EH (cell line): ENCODE measurements around the gene MAP2K6.

ENCODE experiments used
- DNase-seq: peaks from one replicate; pipeline ENCODE4 v3.0.0-alpha.2; 2015; ENCODE audit warnings: low read depth

The MAP2K6 gene

DNA sequence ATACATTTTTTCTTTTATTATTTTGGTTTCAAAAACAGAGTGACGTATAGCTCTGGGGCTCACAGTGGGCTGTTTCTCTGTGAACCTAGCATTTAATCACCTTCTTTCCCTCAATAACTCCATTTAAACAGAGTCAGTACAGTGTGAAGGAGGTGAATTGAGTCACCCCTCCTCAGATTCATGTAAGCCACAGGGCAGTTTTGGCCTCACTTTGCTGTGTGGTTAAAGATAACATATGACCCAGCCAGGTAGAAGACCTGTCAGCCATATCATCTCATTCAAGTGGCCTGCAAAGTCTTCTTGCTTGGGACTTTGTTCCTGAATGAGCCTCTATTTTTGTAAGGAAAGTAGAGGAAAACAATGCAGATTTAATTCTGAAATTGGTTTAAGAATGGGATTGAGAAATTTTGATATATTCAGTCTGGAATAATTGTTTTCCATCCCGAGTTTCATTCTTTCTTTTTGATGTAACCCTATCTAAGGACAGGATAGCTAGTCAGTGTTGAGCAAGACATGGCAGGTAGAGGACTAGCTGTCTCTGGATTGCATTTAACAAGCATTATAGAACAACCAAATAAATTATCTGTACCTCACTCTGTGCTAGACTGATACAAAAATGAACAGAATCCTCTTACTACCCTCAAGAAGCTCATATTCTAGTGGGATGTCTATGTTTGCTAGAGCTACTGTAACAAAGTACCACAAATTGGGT lies 13.1 kb downstream of the MAP2K6 start:
- DNase-seq = no peak

DNA sequence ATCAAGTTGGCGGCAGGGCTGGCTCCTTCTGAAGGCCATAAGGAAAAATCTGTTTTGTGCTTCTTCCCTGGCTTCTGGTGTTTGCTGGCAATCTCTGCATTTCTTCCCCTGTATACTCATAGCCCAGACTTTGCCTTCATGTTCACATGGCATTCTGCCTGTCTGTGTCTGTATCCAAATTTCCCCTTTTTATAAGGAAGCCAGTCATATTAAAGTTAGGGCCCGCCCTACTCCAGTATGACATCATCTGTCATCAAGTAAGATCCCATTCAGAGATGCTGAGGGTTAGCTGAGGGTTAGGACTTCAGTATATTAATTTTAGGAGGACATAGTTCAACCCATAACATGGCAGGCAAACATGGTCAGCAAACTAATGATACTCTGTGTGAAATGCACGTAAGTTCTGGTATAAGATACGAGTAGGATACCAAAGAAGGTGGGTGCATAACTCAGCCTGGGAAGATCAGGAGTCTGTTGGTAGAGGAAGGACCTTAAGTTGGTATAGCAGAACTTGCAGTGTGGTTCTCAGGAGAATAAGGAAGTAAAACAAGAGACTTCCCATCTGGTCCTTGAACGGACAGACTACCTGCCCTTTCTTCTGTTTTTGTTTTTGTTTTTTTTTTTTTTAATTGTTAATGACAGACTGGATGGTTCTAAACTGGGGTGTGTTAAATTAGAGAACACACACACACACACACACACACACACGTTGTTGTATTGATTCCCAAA lies 13.9 kb downstream of the MAP2K6 start:
- DNase-seq = no peak

DNA sequence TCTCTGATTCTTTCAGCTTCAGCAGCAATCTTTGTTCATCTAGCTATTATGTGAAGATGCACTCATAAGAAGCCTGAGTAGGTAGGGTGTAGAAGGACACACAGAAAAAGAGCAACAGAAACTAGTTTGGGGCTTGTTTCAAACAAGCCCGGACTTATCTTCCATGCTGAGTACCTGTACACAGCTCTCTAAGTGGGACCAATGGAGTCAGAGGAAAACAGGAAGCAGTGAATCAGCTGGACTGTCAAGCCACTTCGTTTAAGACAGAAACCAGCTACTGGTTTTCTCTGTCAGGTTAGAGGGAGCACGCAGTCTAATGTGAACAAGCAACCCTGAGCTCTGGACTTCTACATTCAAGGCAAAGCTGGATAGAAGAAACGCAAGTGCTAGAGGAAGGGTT lies 16.0 kb downstream of the MAP2K6 start:
- DNase-seq = no peak

DNA sequence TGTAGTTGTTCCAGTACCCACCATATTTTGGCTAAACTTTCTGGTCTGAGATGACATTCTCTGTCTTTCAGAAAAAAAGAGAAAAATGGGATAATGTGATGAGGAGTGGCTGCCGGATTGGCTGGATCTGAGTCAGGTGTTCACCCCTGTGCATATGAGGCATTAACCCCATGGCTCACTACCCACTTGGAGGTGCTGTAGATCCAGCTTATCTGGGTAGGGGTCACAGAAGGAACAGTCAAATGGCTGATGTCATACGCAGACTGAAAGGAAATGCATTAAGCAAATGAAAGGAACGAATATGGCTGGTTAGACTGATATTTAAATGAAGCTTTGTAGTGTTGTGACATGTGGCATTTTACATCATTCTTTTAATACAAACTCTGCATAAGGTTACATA lies 17.3 kb downstream of the MAP2K6 start:
- no peak for DNase-seq

DNA sequence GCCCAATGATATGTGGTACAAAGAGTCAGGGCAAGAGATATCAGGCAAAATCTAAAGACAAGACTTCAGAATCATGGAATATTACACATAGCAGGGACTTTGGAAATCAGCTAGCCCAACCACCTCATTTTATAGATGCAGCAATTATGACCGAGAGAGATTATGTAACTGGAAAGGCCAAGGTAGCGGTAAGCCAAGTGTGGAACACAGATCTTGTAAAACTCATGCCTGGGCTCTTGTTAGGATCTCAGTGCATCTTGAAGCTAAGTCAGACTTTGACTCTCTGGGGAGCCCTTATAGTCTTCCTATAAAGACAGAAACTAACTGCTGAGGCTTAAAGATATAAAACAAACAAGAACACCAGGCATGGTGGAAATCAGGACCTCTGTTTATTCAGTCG lies 18.6 kb downstream of the MAP2K6 start:
- DNase-seq = no peak

DNA sequence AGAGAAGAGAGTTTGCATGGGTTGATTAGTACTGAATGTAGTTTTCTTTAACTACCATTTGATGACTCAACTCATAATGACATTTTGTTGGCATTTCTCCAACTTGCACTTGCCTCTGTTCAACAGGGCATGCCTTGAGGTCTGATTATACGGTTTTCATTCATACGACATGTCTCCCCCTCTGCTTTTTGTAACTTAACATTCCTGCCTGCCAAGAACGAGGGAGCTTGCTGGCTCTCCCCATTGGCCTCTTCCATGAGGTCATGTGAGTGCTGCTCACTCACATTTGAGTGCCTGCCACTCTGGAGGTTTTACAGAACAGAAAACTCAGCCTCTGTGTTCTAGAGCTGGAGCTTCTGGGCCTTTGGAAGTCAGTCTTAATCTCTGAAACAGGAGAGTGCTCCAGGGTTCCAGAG lies 19.7 kb downstream of the MAP2K6 start:
- DNase-seq = no peak

DNA sequence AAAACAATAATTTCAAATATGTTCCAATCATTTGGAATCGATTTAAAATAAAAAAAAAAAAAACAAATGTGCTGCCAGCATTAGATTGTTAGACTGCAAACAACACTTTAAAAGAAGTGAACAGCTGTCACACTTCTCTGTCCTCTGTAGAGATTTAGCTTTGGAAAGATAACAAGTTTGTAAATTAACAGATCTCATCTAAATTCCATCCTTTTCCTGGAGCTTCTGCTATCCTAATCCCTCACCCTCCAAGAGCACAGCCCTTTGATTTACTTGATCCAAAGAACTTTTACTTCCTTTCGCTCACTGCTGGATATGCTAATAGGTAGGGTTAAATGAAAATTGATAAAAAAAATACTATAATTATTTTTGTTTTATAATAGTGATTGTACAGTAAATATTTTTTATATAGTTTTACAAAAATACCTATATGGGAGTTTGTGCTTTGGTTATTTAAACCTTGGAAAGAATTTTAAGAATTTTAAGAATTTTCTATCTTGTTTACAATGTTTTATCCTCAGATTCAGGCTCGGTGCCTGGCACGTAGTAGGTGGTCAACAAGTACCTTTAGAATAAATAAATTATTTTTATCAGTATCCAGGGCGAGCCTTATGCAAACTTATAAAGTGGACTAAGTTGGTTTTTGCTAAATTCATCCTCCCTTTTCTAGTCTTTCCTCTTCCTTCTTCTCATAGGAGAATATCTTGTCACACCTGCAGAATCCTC lies 21.6 kb downstream of the MAP2K6 start:
- DNase-seq = no peak

DNA sequence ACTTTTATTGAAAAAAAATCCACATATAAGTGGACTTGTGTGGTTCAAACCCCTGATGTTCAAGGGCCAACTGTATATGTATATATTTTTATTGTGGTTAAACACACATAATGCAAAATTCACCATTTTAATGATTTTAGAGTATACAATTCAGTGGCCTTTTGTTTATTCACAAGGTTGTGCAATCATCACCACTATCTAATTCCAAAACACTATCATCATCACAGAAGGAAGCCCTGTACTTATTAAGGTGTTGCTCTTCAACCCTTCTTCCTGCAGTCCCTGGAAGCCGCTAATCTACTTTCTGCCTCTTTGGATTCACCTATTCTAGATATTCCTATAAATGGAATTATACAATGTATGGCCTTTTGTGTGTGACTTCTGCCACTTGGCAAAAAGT lies 23.0 kb downstream of the MAP2K6 start:
- no peak for DNase-seq

DNA sequence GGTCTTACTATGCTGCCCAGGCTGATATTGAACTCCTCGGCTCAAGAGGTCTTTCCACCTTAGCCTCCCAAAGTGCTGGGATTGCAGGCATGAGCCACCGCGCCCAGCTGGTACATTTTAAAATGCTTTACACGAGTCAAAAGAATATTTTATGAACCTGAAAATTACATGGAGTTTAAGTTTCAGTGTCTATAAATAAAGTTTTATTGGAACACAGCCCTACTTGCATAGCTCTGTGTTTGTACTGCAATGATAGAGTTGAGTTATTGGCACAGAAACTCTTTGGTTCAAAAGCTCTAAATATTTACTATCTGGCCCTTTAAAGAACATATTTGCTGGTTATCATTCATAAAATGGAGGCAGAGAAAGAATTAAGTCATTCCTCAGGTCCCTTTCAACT lies 24.3 kb downstream of the MAP2K6 start:
- DNase-seq = no peak

DNA sequence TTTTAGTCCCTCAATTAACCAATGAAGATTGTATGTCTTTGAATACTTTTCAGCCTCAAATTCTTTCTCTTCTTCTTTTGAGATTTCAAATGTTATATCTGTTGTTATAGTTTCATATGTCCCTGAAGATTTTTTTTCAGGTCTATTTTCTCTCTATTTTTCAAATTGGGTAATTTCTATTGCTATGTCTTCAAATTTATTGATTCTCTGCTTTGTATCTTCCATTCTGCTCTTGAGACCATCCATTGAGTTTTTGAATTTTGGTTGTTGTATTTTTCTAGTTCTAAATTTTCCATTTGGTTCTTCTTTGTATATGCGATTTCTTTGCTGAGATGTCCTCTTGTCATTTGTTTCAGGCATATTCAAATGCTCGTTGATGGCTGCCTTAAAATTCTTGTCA lies 26.7 kb downstream of the MAP2K6 start:
- no peak for DNase-seq

DNA sequence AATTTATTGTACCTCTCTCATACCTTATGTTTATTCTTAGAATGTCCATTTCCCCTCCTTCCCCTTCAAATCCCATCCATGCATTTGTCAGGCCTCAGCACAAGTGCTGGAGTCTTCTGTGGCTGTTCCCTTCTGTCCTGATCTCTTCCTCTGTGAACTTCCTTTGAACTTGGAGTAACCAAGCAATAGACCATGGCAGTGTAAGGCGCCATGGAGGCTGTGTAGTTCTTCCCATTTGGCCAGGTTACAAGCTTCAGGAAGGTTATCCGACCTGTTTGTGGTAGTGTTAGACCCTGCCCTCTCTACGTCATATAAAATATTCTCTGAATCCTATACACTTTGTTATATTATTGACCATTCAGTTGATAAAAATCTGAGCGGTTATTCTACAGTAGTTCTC lies 28.6 kb downstream of the MAP2K6 start:
- no peak for DNase-seq

DNA sequence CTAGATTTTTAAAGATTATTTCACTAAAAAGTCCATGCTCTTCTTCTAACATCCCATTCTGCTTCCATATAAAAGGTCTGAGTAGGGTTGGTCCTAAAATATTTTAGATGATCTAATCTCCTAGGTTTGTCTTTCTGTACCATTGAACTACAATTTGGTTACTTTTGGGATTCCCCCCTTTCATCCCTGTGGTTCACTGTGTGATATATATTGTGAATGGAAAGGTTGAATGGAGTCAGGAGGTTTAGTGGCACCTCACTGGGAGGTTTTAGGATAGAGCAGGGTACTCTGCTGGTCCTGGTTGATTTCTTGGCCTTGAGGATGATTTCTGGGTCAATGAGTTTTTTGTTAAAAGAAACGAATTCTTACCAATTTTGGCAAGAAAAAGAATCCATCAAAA lies 29.5 kb downstream of the MAP2K6 start:
- no peak for DNase-seq

DNA sequence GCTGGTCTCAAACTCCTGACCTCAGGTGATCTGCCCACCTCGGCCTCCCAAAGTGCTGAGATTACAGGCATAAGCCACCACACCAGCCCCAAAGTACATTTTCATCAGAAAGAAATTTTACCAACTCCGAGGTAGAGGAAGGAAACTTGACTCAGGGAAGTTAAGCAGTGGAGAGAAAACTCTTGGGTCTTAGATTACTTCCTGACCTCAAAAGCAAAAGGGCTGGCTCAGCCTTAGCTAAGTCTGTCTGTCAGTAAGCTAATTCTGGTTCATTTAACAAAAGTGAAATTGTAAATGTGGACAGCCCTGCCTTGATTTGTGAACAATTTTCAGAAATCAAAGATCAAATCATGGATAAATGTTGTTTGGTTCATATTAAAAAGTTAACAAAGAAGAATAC lies 30.6 kb downstream of the MAP2K6 start:
- DNase-seq = no peak

DNA sequence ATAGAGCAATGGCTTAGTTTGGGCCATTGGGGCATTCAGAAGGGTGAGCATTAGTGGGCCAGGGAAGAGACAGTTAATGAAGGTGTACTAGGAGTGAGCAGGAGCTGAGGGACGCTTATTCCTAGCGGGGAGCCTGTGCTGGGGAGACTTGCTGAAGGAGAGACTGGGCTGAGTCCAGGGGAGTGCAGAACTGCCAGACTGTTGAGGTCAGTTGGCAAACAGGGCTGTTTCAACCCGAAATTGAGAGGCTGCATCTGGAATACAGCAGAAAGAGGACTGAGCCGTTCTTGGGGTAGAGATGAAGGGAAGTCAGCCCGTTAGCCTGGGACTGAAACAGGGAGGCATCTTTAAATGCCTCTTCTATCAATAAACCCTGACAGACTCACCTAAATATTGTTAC lies 33.2 kb downstream of the MAP2K6 start:
- no peak for DNase-seq

DNA sequence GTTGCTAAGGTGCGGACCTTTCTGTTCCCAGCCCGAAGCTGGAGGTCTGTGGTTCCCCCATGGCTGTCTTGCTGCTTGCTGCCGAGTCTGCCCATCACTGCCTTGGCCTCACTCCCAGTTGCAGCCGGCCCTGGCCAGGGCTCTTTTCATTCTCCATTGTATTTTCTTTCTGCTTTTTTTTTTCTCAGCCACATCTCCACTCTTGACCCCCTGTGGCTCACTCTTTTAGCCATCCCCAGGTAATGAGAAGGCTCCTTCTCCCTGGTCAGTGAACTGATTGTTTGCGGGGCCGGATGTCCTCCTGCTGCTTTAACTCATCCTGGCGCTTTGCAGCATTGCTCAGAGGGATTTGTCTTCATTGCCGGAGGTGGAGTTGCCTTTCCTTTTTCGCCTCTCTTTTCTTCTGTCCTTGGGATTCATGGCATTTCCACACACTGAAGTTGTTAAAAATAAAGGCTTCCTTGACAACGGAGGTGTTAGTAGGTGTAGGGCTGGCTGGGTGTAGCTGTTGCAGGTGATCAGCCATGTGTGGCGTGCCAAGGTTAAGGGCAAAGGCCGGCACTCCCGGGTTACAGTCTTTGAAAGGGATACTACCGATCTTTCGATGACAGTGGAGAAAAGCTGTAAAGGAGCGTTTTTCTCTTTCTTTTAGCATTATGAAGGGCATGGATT lies 34.1 kb downstream of the MAP2K6 start:
- no peak for DNase-seq

DNA sequence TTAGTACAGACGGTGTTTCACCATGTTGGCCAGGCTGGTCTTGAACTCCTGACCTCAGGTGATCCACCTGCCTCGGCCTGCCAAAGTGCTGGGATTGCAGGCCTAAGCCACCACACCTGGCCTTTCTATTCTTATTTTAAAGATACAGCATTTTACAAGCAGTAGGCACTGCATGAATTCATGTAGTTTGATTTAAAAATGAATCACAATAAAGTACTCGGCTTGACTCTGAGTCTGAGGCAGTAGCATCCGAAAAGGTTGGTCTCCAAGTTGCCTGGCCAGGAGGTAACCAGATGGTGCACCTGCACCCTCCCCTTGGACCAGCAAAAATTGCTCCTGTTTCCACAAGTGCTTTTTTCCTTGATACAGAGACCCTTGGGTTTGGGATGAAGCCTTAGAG lies 35.6 kb downstream of the MAP2K6 start:
- DNase-seq = no peak

DNA sequence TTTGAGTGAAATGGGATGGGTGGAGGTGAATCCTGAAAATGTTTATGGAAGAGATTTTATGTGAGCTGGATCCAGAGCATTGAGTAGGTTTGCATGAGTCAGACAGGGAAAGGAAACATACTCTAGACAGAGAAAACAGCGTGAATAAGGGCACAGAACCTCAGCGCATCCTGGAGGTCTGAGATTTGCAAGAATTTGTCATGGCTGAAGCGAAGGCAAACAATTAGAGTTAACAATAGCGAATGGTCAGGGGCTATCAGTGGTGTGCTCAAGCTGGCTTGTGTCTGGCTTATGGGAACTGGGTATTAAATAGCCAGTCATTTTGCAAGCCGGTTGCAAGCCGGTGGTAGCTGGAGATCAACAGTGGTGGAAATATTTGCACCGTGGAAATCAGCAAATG lies 36.4 kb downstream of the MAP2K6 start:
- DNase-seq = no peak

DNA sequence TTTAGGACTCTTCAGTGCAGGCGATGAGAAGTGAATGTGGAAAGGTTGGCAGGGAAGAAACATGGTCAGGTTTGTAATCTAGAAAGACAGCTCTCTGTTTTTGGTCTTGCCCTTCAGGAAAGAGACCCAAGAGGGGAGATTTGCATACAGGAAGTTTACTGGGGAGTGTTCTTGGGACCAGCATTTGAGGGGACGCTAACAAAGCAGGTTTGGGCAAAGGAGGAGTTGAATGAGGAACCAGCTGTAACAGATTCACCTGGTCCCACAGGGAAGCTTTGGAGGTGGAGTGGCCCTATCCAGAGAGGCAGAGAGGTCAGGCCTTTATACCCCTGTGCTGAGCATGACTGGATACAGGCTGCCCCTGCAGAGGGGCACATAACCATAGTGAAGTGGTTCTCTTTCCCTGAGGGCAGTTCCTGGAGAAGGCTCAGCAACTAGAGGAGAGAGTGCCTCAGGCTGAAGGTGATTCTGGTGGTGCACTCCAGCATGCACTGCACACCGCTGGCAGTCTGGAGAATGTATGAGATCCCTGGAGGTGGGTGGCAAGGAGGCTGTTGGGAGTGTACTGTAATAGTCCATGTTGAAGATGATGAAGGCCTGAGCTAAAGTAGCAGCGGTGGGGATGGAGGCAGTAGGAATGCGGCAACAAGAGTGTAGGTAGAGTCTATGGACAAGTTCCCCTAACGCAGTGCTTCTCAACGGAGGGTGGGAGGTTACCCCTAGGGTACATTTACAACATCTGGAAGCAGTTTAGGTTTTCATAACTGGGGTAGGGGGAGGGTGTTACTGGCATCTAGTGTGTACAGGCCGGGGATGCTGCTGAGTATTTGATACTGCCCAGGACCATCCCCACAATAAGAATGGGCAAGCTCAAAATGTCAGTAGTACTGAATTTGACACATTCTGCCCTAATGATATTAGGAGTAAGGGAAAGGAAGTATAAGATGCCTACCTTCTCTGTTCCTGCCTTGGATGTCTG lies 37.2 kb downstream of the MAP2K6 start:
- DNase-seq = no peak

DNA sequence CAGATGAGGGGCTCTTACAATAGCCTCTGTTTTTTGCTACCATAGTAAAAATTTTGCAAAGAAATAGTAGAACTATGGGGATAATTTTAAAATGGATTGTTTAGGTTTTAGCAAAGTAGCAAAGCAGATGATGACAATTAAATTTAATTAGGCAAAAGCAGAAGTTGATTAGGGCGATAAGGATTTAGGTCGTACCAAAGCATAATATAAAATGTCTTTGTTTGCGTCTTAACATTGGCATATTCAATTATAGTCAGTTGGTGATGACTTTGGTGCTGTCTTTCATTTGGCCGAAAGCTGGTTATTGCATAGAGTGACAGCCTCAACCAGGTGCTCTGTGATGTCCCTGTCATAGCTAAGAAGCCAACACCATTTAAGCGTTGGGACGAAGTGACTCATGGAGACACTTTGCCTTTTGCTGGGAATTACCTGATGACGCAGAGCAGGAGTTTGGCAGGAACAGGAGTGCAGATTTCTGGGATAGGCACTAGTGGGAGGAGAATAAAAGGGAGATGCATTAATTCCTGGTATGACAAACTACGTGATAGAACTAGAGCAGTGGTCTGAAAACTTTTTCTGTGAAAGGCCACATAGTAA lies 38.3 kb downstream of the MAP2K6 start:
- no peak for DNase-seq

DNA sequence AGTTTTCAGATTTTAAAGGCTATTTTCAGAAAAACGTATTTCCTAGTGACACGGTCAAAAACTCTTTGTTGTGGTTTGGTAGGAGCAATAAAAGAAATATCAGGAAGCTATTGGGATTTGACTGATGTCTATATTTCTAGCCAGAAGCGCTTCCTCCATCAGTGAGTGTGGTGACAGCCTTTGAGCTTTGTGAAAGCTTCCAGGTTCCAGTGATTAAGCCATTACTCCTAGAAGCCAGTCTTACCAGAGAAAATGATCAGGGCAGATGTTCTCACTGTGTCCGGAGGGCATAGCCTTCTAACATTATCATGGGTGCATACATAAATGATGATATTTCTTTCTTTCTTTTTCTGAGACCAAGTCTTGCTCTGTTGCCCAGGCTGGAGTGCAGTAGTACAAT lies 39.6 kb downstream of the MAP2K6 start:
- DNase-seq = no peak

DNA sequence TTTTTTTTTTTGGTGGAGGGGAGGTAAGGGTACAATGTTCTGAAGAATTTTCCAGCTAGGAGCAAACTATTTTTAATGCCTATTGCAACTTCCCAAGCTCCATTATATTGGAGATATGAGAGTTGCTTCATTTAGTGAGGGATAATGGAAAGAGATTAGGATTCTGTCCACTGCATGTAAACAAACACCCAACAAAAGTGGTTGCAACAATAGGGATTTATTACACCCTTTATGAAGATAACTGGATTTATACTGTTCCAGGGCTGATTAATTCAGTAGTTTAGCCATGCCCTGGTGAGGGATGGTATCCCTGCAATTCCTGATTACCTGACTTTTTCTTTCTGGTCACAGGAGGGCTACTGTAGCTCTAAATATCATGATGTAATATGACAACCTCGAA lies 40.5 kb downstream of the MAP2K6 start:
- no peak for DNase-seq
